Loucy (cell line): ENCODE measurements around the gene PRM2.

Experiments used
- CTCF ChIP-seq: fragments of 200-600 bp; sonication (generic); conservative IDR thresholded peaks from 2 replicates; pipeline ENCODE4 v1.5.1; 2014; ENCODE audit warnings: mild to moderate bottlenecking, antibody characterized with exemption, low read length
- EZH2phosphoT487 ChIP-seq: fragments of 200-600 bp; IDR thresholded peaks from 2 replicates; pipeline ENCODE4 v1.6.1; 2018; ENCODE audit warnings: antibody characterized with exemption, mild to moderate bottlenecking, moderate library complexity, borderline replicate concordance

- TF ChIP-seq CTCF: no peak
- no peak for TF ChIP-seq EZH2phosphoT487
Observed at GRCh38 chr16:11283820-11284248, 7.6 kb upstream of the PRM2 start.
